ENCODE results near the gene TARBP2.

TARBP2 gene

DNA sequence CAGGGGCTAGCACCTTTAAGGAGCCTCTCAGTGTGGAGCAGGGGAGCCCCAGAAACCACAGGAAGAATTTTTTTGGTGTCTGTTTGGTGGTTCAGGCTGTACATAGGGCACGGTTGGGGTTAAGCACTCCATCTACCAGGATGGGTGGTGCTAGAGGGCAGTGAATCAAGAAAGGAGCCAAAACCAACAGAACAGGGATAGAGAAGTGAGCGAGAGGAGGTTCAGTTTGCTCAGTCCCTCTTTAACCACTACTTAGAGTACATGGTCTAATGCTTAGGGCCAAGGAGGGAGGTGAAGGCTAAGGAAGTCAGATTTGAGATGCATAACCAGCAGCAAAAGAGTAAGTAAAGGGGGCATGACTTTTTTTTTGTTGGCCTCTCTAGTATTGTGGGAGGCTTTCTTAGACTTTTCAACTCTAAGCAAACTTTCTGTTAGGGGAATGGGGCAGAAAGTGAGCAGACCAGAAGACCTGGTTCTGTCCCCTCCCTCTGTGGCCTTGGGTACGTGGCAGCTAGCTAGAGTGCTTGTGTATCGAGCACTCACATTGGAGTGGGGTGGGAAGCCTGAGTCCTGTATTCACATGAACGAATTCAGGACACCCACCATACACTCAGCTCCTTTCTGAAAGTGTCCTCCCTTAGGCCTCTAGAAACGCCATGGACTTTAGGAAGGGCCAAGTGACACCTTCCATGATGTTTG, 12.8 kb downstream of the TARBP2 start:
- Histone ChIP-seq H3K4me3 (ENCODE audit: low read length in 2 of 2) (no peak overlapping the region), H3K27me3 (ENCODE audit: control insufficient read depth in 2 of 2, insufficient read depth in 2 of 2, low read length in 2 of 2) (no peaks in the 10 kb centered on the region), H3K4me1 (ENCODE audit: control insufficient read depth in 2 of 2, insufficient read depth in 2 of 2, low read length in 2 of 2) (peaks cover 1 to 2% of the 10 kb centered on the region in 2 donors), H3K9ac (ENCODE audit: low read depth in 1 of 2, low read length in 2 of 2) (no peak overlapping the region), H3K36me3 (ENCODE audit: control insufficient read depth in 2 of 2, insufficient read depth in 2 of 2, low read length in 2 of 2) (peaks cover 68 to 77% of the 10 kb centered on the region in 2 donors), H3K27ac (ENCODE audit: low read depth in 2 of 2, low read length in 2 of 2) (no peak overlapping the region), H3K9me3 (ENCODE audit: control insufficient read depth in 2 of 2, low read length in 2 of 2) (no peaks in the 10 kb centered on the region)

DNA sequence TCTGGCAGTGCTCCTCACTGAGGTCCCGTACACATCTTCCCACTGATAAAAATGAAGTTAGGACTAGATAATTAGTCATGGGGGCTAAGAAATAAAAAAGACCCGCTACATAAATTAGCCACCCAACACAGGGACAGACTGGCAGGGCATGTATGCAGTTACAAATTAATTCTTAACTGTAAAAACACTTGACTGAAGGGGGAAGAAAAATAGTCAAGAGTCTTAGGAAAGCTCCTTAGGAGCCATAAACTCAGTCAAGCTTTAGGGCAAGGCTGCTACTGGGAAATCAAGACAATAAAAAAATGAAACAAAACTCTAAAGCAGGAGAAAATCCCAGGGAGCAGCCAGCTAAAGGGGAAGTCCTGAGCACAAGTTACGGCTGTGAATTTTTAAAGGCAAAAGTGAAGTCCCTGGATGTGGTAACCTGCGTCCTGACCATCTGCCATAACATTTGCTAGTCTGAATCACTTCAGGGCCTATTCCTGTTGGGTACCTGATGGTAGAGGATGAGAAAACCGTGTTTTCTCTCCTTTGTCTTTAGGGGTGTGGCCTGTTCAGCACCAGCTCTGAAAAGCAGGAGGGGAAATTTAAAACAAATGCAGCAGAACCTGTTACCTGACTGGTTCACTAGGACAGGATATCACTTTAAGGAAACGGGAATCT, 13.7 kb downstream of the TARBP2 start:
- Histone ChIP-seq H3K9me3 (ENCODE audit: control insufficient read depth in 2 of 2, low read length in 2 of 2) (no peaks in the 10 kb centered on the region), H3K36me3 (ENCODE audit: control insufficient read depth in 2 of 2, insufficient read depth in 2 of 2, low read length in 2 of 2) (peaks cover 75 to 80% of the 10 kb centered on the region in 2 donors), H3K27me3 (ENCODE audit: control insufficient read depth in 2 of 2, insufficient read depth in 2 of 2, low read length in 2 of 2) (no peaks in the 10 kb centered on the region), H3K27ac (ENCODE audit: low read depth in 2 of 2, low read length in 2 of 2) (no peak overlapping the region), H3K4me1 (ENCODE audit: control insufficient read depth in 2 of 2, insufficient read depth in 2 of 2, low read length in 2 of 2) (no peaks in the 10 kb centered on the region), H3K9ac (ENCODE audit: low read depth in 1 of 2, low read length in 2 of 2) (no peak overlapping the region), H3K4me3 (ENCODE audit: low read length in 2 of 2) (no peak overlapping the region)

DNA sequence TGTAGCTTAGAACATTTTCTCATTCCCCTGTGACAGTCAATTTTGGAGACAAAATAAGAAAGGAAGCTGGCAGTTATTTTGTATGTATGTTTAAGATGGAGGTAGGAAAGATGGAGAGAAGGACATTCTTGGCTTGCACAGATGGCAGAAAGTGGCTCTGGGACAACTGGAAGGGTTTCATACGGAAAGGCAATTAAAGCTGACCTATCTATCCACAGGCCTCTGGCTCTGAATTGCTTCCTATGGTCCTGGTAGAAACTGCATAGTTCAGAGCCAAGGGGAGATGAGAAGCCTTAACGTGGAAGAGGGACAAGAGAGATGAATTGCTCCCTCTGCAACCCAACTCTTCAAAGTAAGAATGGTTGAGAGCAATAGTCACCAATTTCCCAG, 14.2 kb downstream of the TARBP2 start:
- Histone ChIP-seq H3K4me1 (ENCODE audit: control insufficient read depth in 2 of 2, insufficient read depth in 2 of 2, low read length in 2 of 2) (no peaks in the 10 kb centered on the region), H3K9ac (ENCODE audit: low read depth in 1 of 2, low read length in 2 of 2) (no peak overlapping the region), H3K9me3 (ENCODE audit: control insufficient read depth in 2 of 2, low read length in 2 of 2) (no peaks in the 10 kb centered on the region), H3K27ac (ENCODE audit: low read depth in 2 of 2, low read length in 2 of 2) (no peak overlapping the region), H3K36me3 (ENCODE audit: control insufficient read depth in 2 of 2, insufficient read depth in 2 of 2, low read length in 2 of 2) (peaks cover 79 to 83% of the 10 kb centered on the region in 2 donors), H3K4me3 (ENCODE audit: low read length in 2 of 2) (no peak overlapping the region), H3K27me3 (ENCODE audit: control insufficient read depth in 2 of 2, insufficient read depth in 2 of 2, low read length in 2 of 2) (no peaks in the 10 kb centered on the region)

DNA sequence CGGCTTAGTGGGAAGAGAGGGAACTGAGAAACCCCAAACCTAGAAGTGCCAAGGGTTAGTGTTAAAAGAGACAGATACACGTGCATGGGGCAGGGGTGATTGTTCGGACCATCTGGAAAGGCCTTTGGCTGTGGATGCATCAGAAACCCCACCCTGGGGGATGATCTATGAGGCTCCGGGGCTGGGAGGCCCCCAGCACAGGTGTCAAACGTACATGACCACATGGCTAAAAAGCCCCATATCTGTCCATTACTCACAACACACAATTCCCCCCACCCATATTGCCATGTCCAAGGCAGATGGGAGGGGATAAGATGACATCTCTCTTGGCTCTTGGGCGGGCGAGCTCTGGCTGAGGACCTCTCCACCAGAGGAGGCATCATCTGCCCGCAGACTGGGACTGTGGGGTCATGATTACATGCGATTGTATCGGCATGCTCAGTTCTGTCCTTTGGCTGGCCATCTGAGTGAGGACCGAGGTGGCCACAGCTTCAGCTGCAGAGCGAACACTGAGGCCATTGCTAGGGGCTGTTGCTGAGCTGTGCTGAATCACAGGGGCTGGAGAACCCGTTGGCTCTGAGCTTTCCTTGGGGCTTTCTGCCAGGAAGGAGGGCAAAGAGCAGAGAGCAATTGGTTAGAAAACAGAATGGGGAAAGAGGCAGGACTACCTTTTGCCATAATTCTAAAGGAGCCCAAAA, 15.8 kb downstream of the TARBP2 start:
- Histone ChIP-seq H3K36me3 (ENCODE audit: control insufficient read depth in 2 of 2, insufficient read depth in 2 of 2, low read length in 2 of 2) (peaks cover 80 to 85% of the 10 kb centered on the region in 2 donors), H3K27ac (ENCODE audit: low read depth in 2 of 2, low read length in 2 of 2) (no peak overlapping the region), H3K9ac (ENCODE audit: low read depth in 1 of 2, low read length in 2 of 2) (no peak overlapping the region)

DNA sequence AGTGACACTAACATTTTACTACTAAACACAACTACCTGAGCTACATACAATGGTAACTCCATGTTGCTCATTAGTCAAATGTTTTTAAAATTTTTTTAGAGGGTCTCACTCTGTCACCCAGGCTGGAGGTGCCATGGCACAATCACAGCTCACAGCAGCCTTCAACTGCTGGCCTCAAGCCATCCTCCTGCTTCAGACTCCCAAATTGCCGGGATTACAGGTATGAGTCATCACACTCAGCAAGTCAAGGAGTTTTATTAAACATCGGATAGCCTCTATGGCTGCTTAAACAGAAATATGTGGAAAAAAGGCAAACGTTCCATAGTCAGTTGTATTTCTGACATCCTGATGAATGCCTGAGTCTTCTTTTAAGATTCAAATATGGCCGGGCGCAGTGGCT, 17.3 kb downstream of the TARBP2 start:
- Histone ChIP-seq H3K9ac (ENCODE audit: low read depth in 1 of 2, low read length in 2 of 2) (no peak overlapping the region), H3K9me3 (ENCODE audit: control insufficient read depth in 2 of 2, low read length in 2 of 2) (no peaks in the 10 kb centered on the region), H3K4me3 (ENCODE audit: low read length in 2 of 2) (no peak overlapping the region), H3K27me3 (ENCODE audit: control insufficient read depth in 2 of 2, insufficient read depth in 2 of 2, low read length in 2 of 2) (no peaks in the 10 kb centered on the region), H3K36me3 (ENCODE audit: control insufficient read depth in 2 of 2, insufficient read depth in 2 of 2, low read length in 2 of 2) (peaks cover 78 to 87% of the 10 kb centered on the region in 2 donors), H3K4me1 (ENCODE audit: control insufficient read depth in 2 of 2, insufficient read depth in 2 of 2, low read length in 2 of 2) (no peaks in the 10 kb centered on the region), H3K27ac (ENCODE audit: low read depth in 2 of 2, low read length in 2 of 2) (no peak overlapping the region)

More for the DNA sequence above, 15.8 kb downstream of the TARBP2 start:
- H3K4me3 ChIP-seq (ENCODE audit: low read length in 2 of 2) = no peak overlapping the region
- no peaks in the 10 kb centered on the region for H3K27me3 ChIP-seq (ENCODE audit: control insufficient read depth in 2 of 2, insufficient read depth in 2 of 2, low read length in 2 of 2)
- no peaks in the 10 kb centered on the region for H3K4me1 ChIP-seq (ENCODE audit: control insufficient read depth in 2 of 2, insufficient read depth in 2 of 2, low read length in 2 of 2)
- no peaks in the 10 kb centered on the region for H3K9me3 ChIP-seq (ENCODE audit: control insufficient read depth in 2 of 2, low read length in 2 of 2)

DNA sequence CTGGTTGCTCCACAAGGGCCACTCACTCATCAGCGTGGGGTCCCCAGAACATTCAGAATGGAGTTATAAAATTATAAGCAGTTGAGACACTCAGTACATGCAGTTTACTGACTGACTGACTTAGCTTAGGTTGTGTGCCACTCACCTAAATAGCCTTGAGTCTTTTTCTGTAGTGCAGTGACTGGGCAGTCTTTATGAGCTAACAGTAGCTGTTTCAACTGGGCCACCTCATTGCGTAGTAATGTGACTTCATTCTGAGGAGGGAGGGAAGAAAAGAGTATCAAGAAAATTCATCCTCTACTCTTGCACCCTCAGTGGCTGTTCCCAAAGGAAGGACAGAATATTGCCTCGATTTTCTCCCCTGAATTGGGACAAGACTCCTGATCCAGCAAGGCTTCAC, 22.0 kb downstream of the TARBP2 start:
- Histone ChIP-seq H3K4me1 (ENCODE audit: control insufficient read depth in 2 of 2, insufficient read depth in 2 of 2, low read length in 2 of 2) (no peaks in the 10 kb centered on the region), H3K9me3 (ENCODE audit: control insufficient read depth in 2 of 2, low read length in 2 of 2) (no peaks in the 10 kb centered on the region), H3K27me3 (ENCODE audit: control insufficient read depth in 2 of 2, insufficient read depth in 2 of 2, low read length in 2 of 2) (no peaks in the 10 kb centered on the region), H3K4me3 (ENCODE audit: low read length in 2 of 2) (no peak overlapping the region), H3K9ac (ENCODE audit: low read depth in 1 of 2, low read length in 2 of 2) (no peak overlapping the region), H3K36me3 (ENCODE audit: control insufficient read depth in 2 of 2, insufficient read depth in 2 of 2, low read length in 2 of 2) (peaks cover 45 to 66% of the 10 kb centered on the region in 2 donors), H3K27ac (ENCODE audit: low read depth in 2 of 2, low read length in 2 of 2) (no peak overlapping the region)

DNA sequence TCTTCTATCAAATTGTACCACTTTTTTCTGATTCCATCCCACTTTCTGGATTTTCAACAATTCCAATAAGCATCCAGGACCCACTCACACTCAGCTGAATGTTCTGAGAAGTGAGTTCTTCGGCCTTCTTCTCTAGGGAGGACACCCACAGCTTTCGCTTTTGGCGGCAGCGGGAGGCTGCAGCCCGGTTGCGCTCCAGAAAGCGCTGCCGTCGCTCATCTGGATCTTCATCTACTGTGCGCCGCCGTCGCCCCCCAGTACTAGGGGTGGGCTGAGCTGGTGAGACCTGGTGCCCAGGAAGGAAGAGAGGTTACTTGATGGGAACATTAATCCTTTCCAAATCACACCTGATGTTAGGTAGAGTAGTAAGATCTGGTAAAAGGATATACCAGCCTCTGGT, 23.4 kb downstream of the TARBP2 start:
- Histone ChIP-seq H3K27ac (ENCODE audit: low read depth in 2 of 2, low read length in 2 of 2) (no peak overlapping the region), H3K4me1 (ENCODE audit: control insufficient read depth in 2 of 2, insufficient read depth in 2 of 2, low read length in 2 of 2) (no peaks in the 10 kb centered on the region), H3K4me3 (ENCODE audit: low read length in 2 of 2) (no peak overlapping the region), H3K27me3 (ENCODE audit: control insufficient read depth in 2 of 2, insufficient read depth in 2 of 2, low read length in 2 of 2) (no peaks in the 10 kb centered on the region), H3K9me3 (ENCODE audit: control insufficient read depth in 2 of 2, low read length in 2 of 2) (no peaks in the 10 kb centered on the region), H3K36me3 (ENCODE audit: control insufficient read depth in 2 of 2, insufficient read depth in 2 of 2, low read length in 2 of 2) (peaks cover 36 to 57% of the 10 kb centered on the region in 2 donors), H3K9ac (ENCODE audit: low read depth in 1 of 2, low read length in 2 of 2) (no peak overlapping the region)

DNA sequence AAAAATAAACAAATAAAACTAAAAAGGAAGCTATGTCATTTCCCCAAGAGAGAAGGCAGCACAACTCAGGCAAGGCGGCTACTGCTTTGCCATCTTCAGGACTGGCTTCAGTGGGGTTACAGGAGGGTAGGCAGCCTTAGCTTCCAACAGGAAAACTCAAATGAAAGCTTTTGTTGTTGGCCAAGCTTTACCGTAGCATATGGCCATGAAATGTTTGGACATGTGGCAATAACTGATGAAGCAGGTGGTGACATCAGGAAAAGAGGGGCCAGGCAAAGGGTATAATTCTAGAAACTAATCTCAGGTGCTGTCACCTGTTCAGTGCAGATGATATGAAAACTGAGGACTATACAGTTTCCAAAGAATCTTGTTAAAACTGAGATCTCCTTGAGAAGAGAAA, 29.0 kb downstream of the TARBP2 start:
- Histone ChIP-seq H3K36me3 (ENCODE audit: control insufficient read depth in 2 of 2, insufficient read depth in 2 of 2, low read length in 2 of 2) (peaks cover 40 to 51% of the 10 kb centered on the region in 2 donors), H3K4me1 (ENCODE audit: control insufficient read depth in 2 of 2, insufficient read depth in 2 of 2, low read length in 2 of 2) (no peaks in the 10 kb centered on the region), H3K9ac (ENCODE audit: low read depth in 1 of 2, low read length in 2 of 2) (no peak overlapping the region), H3K9me3 (ENCODE audit: control insufficient read depth in 2 of 2, low read length in 2 of 2) (no peaks in the 10 kb centered on the region), H3K27me3 (ENCODE audit: control insufficient read depth in 2 of 2, insufficient read depth in 2 of 2, low read length in 2 of 2) (no peaks in the 10 kb centered on the region), H3K4me3 (ENCODE audit: low read length in 2 of 2) (no peak overlapping the region), H3K27ac (ENCODE audit: low read depth in 2 of 2, low read length in 2 of 2) (no peak overlapping the region)

DNA sequence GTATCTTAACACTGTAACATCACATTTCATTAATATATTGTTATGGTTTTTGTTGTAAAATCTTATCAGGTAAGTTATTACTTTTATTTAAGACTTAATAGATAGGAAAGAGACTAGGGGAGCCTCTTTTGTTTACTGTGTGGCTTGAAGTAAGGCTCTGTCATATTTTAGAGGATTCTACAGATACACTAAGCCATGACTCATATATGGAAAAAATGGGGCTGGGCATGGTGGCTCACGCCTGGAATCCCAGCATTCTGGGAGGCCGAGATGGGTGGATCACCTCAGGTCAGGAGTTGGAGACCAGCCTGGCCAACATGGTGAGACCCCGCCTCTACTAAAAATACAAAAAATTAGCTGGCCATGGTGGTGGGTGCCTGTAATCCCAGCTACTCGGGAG, 29.8 kb downstream of the TARBP2 start:
- Histone ChIP-seq H3K4me1 (ENCODE audit: control insufficient read depth in 2 of 2, insufficient read depth in 2 of 2, low read length in 2 of 2) (no peaks in the 10 kb centered on the region), H3K36me3 (ENCODE audit: control insufficient read depth in 2 of 2, insufficient read depth in 2 of 2, low read length in 2 of 2) (peaks cover 46 to 55% of the 10 kb centered on the region in 2 donors), H3K9ac (ENCODE audit: low read depth in 1 of 2, low read length in 2 of 2) (no peak overlapping the region), H3K27ac (ENCODE audit: low read depth in 2 of 2, low read length in 2 of 2) (no peak overlapping the region), H3K4me3 (ENCODE audit: low read length in 2 of 2) (no peak overlapping the region), H3K9me3 (ENCODE audit: control insufficient read depth in 2 of 2, low read length in 2 of 2) (no peaks in the 10 kb centered on the region), H3K27me3 (ENCODE audit: control insufficient read depth in 2 of 2, insufficient read depth in 2 of 2, low read length in 2 of 2) (no peaks in the 10 kb centered on the region)

DNA sequence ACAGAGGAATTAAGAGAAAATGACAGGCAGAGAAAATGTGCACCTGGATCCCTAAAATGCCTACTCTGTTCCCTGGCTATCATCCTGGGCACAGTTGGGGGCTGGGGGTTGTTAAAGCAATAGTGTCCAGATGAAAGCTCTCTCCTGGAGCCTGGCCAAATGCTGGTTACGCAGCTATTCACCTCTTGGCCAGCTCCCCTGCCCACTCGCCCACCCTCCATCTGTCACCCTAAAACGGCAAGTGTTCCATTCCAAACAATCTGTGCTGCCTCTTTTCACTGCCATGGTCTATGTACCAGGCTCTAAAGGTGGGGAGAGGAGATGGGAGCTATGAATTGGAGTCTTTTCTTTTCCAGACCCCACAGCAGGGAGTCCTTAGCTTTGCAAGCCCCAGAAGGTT, 30.9 kb downstream of the TARBP2 start:
- Histone ChIP-seq H3K4me3 (ENCODE audit: low read length in 2 of 2) (no peak overlapping the region), H3K36me3 (ENCODE audit: control insufficient read depth in 2 of 2, insufficient read depth in 2 of 2, low read length in 2 of 2) (peaks cover 55 to 62% of the 10 kb centered on the region in 2 donors), H3K9me3 (ENCODE audit: control insufficient read depth in 2 of 2, low read length in 2 of 2) (no peaks in the 10 kb centered on the region), H3K27ac (ENCODE audit: low read depth in 2 of 2, low read length in 2 of 2) (no peak overlapping the region), H3K4me1 (ENCODE audit: control insufficient read depth in 2 of 2, insufficient read depth in 2 of 2, low read length in 2 of 2) (no peaks in the 10 kb centered on the region), H3K9ac (ENCODE audit: low read depth in 1 of 2, low read length in 2 of 2) (no peak overlapping the region), H3K27me3 (ENCODE audit: control insufficient read depth in 2 of 2, insufficient read depth in 2 of 2, low read length in 2 of 2) (no peaks in the 10 kb centered on the region)
